HepG2 (cell line): ENCODE results near the gene SEC24D. TPM values are rescaled to one million over a fixed set of nuclear protein-coding genes. Genes with fewer than 3 reads are reported as not detected.
A peak's percentile ranks its signal among the peaks of the same experiment; 100 is the strongest.

Experiments
- ATAC-seq: fragments of 200-7000 bp; cut with Tn5 transposase; 3 replicates; pipeline ENCODE4 v1.9.1; 2020; ENCODE audit warnings: mild to moderate bottlenecking, moderate library complexity
- BruUV-seq: library from RNA; stranded (reverse); fragments of 400-500 nt; replicated peaks from 2 replicates; lab custom pipeline; 2021; lab: Mats Ljungman, UMichigan
- CTCF ChIA-PET: fragments of 300-600 bp; formaldehyde crosslinking; extraction: SDS; loops from one replicate; lab custom pipeline; 2021; ENCODE audit warnings: low total read pairs, inconsistent platforms, low intra/inter-chr PET ratio; lab: Yijun Ruan, JAX
- POLR2A ChIA-PET: fragments of 350-600 bp; sonication (Branson Sonifier 250); formaldehyde crosslinking; loops from one replicate; lab custom pipeline; 2020; ENCODE audit warnings: antibody characterized with exemption, inconsistent platforms; lab: Yijun Ruan, JAX
- DNase-seq: peaks from one replicate; pipeline ENCODE4 v3.0.0-alpha.2; 2015; ENCODE audit warnings: low spot score
- FAIRE-seq: peaks from 3 replicates; lab custom pipeline; 2011; peaks lifted over from hg19 to GRCh38; lab: Jason Lieb, UNC
- H2AFZ ChIP-seq: one replicate; pipeline ENCODE4 v1.6.1; 2011; ENCODE audit warnings: low read length, inconsistent platforms
- H3K27ac ChIP-seq: fragments of 300-600 bp; 3 replicates; pipeline ENCODE4 v1.8.0; 2011; ENCODE audit warnings: mixed run types, mild to moderate bottlenecking, mixed read lengths, low read length, inconsistent platforms; ENCODE audit not compliant: insufficient read depth; ENCODE audit errors: extremely low read length
- H3K27me3 ChIP-seq, 2 experiments: fragments of 200-600 bp in 1 of 2; 2 replicates in 1 of 2; 3 replicates in 1 of 2; pipeline versions ENCODE4 v1.6.0 to v1.8.0; 2011; ENCODE audit warnings: low read length in 2 of 2, mild to moderate bottlenecking in 2 of 2, moderate library complexity in 2 of 2, inconsistent platforms in 1 of 2; ENCODE audit not compliant: insufficient read depth in 2 of 2, control insufficient read depth in 1 of 2
- H3K36me3 ChIP-seq, 2 experiments: fragments of 200-600 bp in 1 of 2; replicated peaks in 1 of 2; 2 replicates in 1 of 2; 3 replicates in 1 of 2; pipeline versions ENCODE4 v1.5.1 to v1.8.0; 2011; ENCODE audit warnings: low read length in 2 of 2, inconsistent platforms in 1 of 2; ENCODE audit not compliant: insufficient read depth in 2 of 2, control insufficient read depth in 1 of 2
- H3K4me1 ChIP-seq: 2 replicates; pipeline ENCODE4 v1.5.1; 2012; ENCODE audit warnings: low read length, inconsistent platforms; ENCODE audit not compliant: insufficient read depth
- H3K4me2 ChIP-seq: 2 replicates; pipeline ENCODE4 v1.6.0; 2011; ENCODE audit warnings: low read depth, low read length, inconsistent platforms
- H3K4me3 ChIP-seq, 3 experiments: fragments of 200-600 bp in 1 of 3; sonication (generic), shearing (Covaris generic) in 1 of 3; replicated peaks in 1 of 3; 2 replicates each; pipeline ENCODE4 v1.5.1; 2011 to 2016; ENCODE audit warnings: low read length in 3 of 3, inconsistent platforms in 2 of 3, low read depth in 2 of 3, mild to moderate bottlenecking in 2 of 3, control low read depth in 1 of 3, mixed read lengths in 1 of 3; ENCODE audit not compliant: insufficient read depth in 1 of 3
- H3K79me2 ChIP-seq: one replicate; pipeline ENCODE4 v1.6.1; 2011; ENCODE audit warnings: low read length, inconsistent platforms; ENCODE audit not compliant: insufficient read depth
- H3K9ac ChIP-seq: 2 replicates; pipeline ENCODE4 v1.6.0; 2011; ENCODE audit warnings: mild to moderate bottlenecking, low read depth, low read length, inconsistent platforms; ENCODE audit not compliant: insufficient read depth
- H3K9me3 ChIP-seq: 2 replicates; pipeline ENCODE4 v1.5.1; 2012; ENCODE audit warnings: mild to moderate bottlenecking, low read length
- H4K20me1 ChIP-seq: 2 replicates; pipeline ENCODE4 v1.6.0; 2011; ENCODE audit warnings: inconsistent platforms, mild to moderate bottlenecking, low read length, moderate library complexity; ENCODE audit not compliant: insufficient read depth
- AGO2 ChIP-seq: fragments of 200-400 bp; formaldehyde crosslinking; optimal IDR thresholded peaks from 2 replicates; pipeline ENCODE3; 2017; ENCODE audit warnings: mild to moderate bottlenecking, low read depth, low read length, moderate library complexity
- ATRX ChIP-seq: sonication (generic); formaldehyde crosslinking; IDR thresholded peaks from 2 replicates; pipeline ENCODE4 v1.4.0; 2020; ENCODE audit warnings: missing genetic modification reagents, borderline replicate concordance
- ELF1 ChIP-seq: sonication (generic); formaldehyde crosslinking; IDR thresholded peaks from 2 replicates; pipeline ENCODE4 v1.4.0; 2020; ENCODE audit warnings: missing genetic modification reagents
- EP300 ChIP-seq, 3 experiments: sonication (generic) in 1 of 3; formaldehyde crosslinking in 1 of 3; IDR thresholded peaks; 2 replicates each; pipeline versions ENCODE4 v1.5.1 to v1.6.1; 2011 to 2020; ENCODE audit warnings: low read depth in 2 of 3, low read length in 2 of 3, borderline replicate concordance in 1 of 3, improper control_type of control experiment in 1 of 3, mild to moderate bottlenecking in 1 of 3, missing genetic modification reagents in 1 of 3, moderate library complexity in 1 of 3
- ESRRA ChIP-seq: sonication (generic); formaldehyde crosslinking; IDR thresholded peaks from 2 replicates; pipeline ENCODE4 v1.5.1; 2020; ENCODE audit warnings: mild to moderate bottlenecking, low read depth, missing genetic modification reagents
- EZH2 ChIP-seq: conservative IDR thresholded peaks from 2 replicates; pipeline ENCODE4 v1.6.1; 2012; ENCODE audit warnings: mild to moderate bottlenecking, low read depth, low read length, moderate library complexity
- FOXA1 ChIP-seq, 2 experiments: fragments of 450-650 bp in 1 of 2; sonication (generic) in 1 of 2; formaldehyde crosslinking in 1 of 2; IDR thresholded peaks; 2 replicates each; pipeline versions ENCODE4 v1.4.0 to v1.6.1; 2016 to 2020; ENCODE audit warnings: missing genetic modification reagents in 1 of 2
- GATAD2A ChIP-seq: IDR thresholded peaks from 2 replicates; pipeline ENCODE4 v1.6.1; 2016
- HMGXB3 ChIP-seq: sonication (generic); formaldehyde crosslinking; IDR thresholded peaks from 2 replicates; pipeline ENCODE4 v1.4.0; 2020; ENCODE audit warnings: missing genetic modification reagents, borderline replicate concordance
- ISL2 ChIP-seq: sonication (generic); formaldehyde crosslinking; IDR thresholded peaks from 2 replicates; pipeline ENCODE4 v1.5.0; 2020; ENCODE audit warnings: missing genetic modification reagents
- NFATC3 ChIP-seq: sonication (generic); formaldehyde crosslinking; IDR thresholded peaks from 2 replicates; pipeline ENCODE4 v1.5.1; 2020; ENCODE audit warnings: mild to moderate bottlenecking, missing genetic modification reagents
- RCOR2 ChIP-seq: IDR thresholded peaks from 2 replicates; pipeline ENCODE4 v1.6.1; 2016; ENCODE audit warnings: missing biosample characterization, missing genetic modification reagents
- SALL1 ChIP-seq: sonication (generic); formaldehyde crosslinking; IDR thresholded peaks from 2 replicates; pipeline ENCODE4 v1.8.0; 2022; ENCODE audit warnings: mild to moderate bottlenecking, missing genetic modification reagents
- SOX5 ChIP-seq: IDR thresholded peaks from 2 replicates; pipeline ENCODE4 v1.6.1; 2016; ENCODE audit warnings: borderline replicate concordance
- SOX6 ChIP-seq, 2 experiments: fragments of 450-650 bp in 1 of 2; sonication (generic) in 1 of 2; formaldehyde crosslinking in 1 of 2; IDR thresholded peaks; 2 replicates each; pipeline versions ENCODE4 v1.4.0 to v1.6.1; 2017 to 2020; ENCODE audit warnings: antibody characterized with exemption in 1 of 2, mild to moderate bottlenecking in 1 of 2, missing genetic modification reagents in 1 of 2
- ZC3H13 ChIP-seq: sonication (generic); formaldehyde crosslinking; IDR thresholded peaks from 2 replicates; pipeline ENCODE4 v1.8.1; 2023; ENCODE audit warnings: mild to moderate bottlenecking, missing genetic modification reagents, moderate library complexity
- ZNF382 ChIP-seq: sonication (generic); formaldehyde crosslinking; IDR thresholded peaks from 2 replicates; pipeline ENCODE4 v1.5.0; 2020; ENCODE audit warnings: missing genetic modification reagents, mild to moderate bottlenecking, borderline replicate concordance
- ZNF547 ChIP-seq: sonication (generic); formaldehyde crosslinking; IDR thresholded peaks from 2 replicates; pipeline ENCODE4 v1.5.1; 2020; ENCODE audit warnings: mild to moderate bottlenecking, missing genetic modification reagents
- ZNF879 ChIP-seq: sonication (generic); formaldehyde crosslinking; IDR thresholded peaks from 2 replicates; pipeline ENCODE4 v1.8.1; 2023; ENCODE audit warnings: missing genetic modification reagents
- WGBS: methylation state at CpG from one replicate; pipeline ENCODE4 v1.1.6; 2017; ENCODE audit warnings: low lambda C conversion rate; 5-methylcytosine and 5-hydroxymethylcytosine counted together
- in situ Hi-C: cut with HindIII; loops from 2 replicates; pipeline ENCODE4 v1.10.0; 2017; ENCODE audit warnings: low pct_unique_long_range_greater_than_20kb; ENCODE audit not compliant: extremely low pct_ligation_motif_present
- intact Hi-C: fragments of 100-400 bp; cut with micrococcal nuclease; formaldehyde crosslinking; loops from one replicate; pipeline ENCODE4 v1.10.0; 2022; ENCODE audit not compliant: unreplicated experiment
- polyA plus RNA-seq, 8 experiments: library from polyadenylated mRNA; depleted of rRNA in 3 of 8; stranded (reverse) in 7 of 8; unstranded in 1 of 8; fragments of >200 nt; fragmentation: Illumina TruSeq in 4 of 8; extraction: Trizol in 4 of 8; gene quantifications; 2 replicates each; pipeline versions ENCODE4 v1.2.1 to v1.2.3, GENCODE V29; 2011 to 2016; ENCODE audit warnings: low read depth in 4 of 8, missing spikeins in 1 of 8, mixed read lengths in 1 of 8; ENCODE audit not compliant: insufficient read depth in 1 of 8
- total RNA-seq, 5 experiments: library from RNA; depleted of rRNA; stranded (reverse); fragments of >200 nt; fragmentation: Illumina TruSeq; extraction: Trizol; gene quantifications; 2 replicates each; pipeline ENCODE4 v1.2.3, GENCODE V29; 2016; ENCODE audit warnings: low read depth in 1 of 5

SEC24D gene
- total and polyA plus RNA-seq, 2 of the 13 experiments (the other 11 are each of a cell fraction or from before 2014, with no cell fraction given) = 30.0 to 51.1 TPM

GRCh38 chr4:118729287-118730286 is 106.3 kb downstream of the SEC24D start:
- in situ Hi-C loops = no loop called here
- 82% methylated on average over 6 of the region's 6 CpGs for WGBS
- no peak overlapping the region for H3K4me2 ChIP-seq
- H3K27me3 ChIP-seq = no peaks in the 10 kb centered on the region
- intact Hi-C loops = no loop called here
- no peaks in the 10 kb centered on the region for H3K9me3 ChIP-seq
- POLR2A ChIA-PET = no interaction called here
- H2AFZ ChIP-seq = no peak overlapping the region
- no peaks in the 10 kb centered on the region; the same call in 1 of the 2 replicates for H4K20me1 ChIP-seq
- H3K36me3 ChIP-seq = peaks cover 16 to 70% of the 10 kb centered on the region in 2 experiments
- CTCF ChIA-PET = no interaction called here
- peaks cover 20% of the 10 kb centered on the region for H3K4me1 ChIP-seq
- ATAC-seq (peak; percentile 35), DNase-seq (peak; percentile 3), FAIRE-seq (no peak)
- no TSS peak for BruUV-seq
- H3K27ac ChIP-seq = peak overlapping the region; percentile 52
- H3K79me2 ChIP-seq = no peaks in the 10 kb centered on the region
- no peak overlapping the region for H3K4me3 ChIP-seq
- no peak overlapping the region for H3K9ac ChIP-seq
- TF ChIP-seq ISL2 (CRISPR knock-in tag) = no peak
- TF ChIP-seq EZH2 = no peak
- TF ChIP-seq RCOR2 (CRISPR knock-in tag) = no peak
- no peak for TF ChIP-seq ZNF382 (CRISPR knock-in tag)
- TF ChIP-seq SOX5 = peak; percentile 30; the same call in 1 of the 2 replicates
- TF ChIP-seq SOX6 (IDR thresholded peaks at IDR 0.05) = no peak
- TF ChIP-seq SOX6 (CRISPR knock-in tag; IDR thresholded peaks at IDR 0.05) = peak; percentile 48
- no peak for TF ChIP-seq ELF1 (CRISPR knock-in tag)
- TF ChIP-seq ZC3H13 (CRISPR knock-in tag) = no peak
- TF ChIP-seq AGO2 = no peak
- peak; percentile 45; the same call in 1 of the 2 replicates for TF ChIP-seq GATAD2A (CRISPR knock-in tag)
- TF ChIP-seq SALL1 (CRISPR knock-in tag) = no peak
- no peak for TF ChIP-seq ATRX (CRISPR knock-in tag)
- TF ChIP-seq HMGXB3 (CRISPR knock-in tag) = no peak
- no peak for TF ChIP-seq ESRRA (CRISPR knock-in tag)
- TF ChIP-seq FOXA1 (IDR thresholded peaks at IDR 0.05) = no peak
- TF ChIP-seq FOXA1 (CRISPR knock-in tag; IDR thresholded peaks at IDR 0.05) = no peak
- no peak for TF ChIP-seq ZNF547
- no peak for TF ChIP-seq ZNF879 (CRISPR knock-in tag)
- TF ChIP-seq NFATC3 (CRISPR knock-in tag) = no peak
- TF ChIP-seq EP300 (IDR thresholded peaks at IDR 0.05; ENCODE audit: low read depth in 2 of 2, low read length in 2 of 2) = peak in 1 of 2 experiments; percentile 61; a peak in 1 of 4 replicates
- no peak for TF ChIP-seq EP300 (CRISPR knock-in tag; IDR thresholded peaks at IDR 0.05; ENCODE audit: borderline replicate concordance)
